Kidney glomerular epithelial cell (primary cell): ENCODE data around the gene PCDHAC2.

ENCODE experiments used
- DNase-seq: peaks from one replicate; lab custom pipeline; 2025; lab: John Stamatoyannopoulos, UW

PCDHAC2 gene

GRCh38 chr5:140966293-140967225 is at the start of gene PCDHAC2:
Gene PCDHAC2, plus strand, starts transcription at chr5:140966476. Its CDS starts 291 bp downstream, at chr5:140966767.
- peak; percentile 70 for DNase-seq

- DNase-seq = no peak
These were observed 42.7 kb upstream of the PCDHAC2 start for GRCh38 chr5:140923601-140924000.

- no peak for DNase-seq
These were observed 40.4 kb upstream of the PCDHAC2 start, which contains the start of gene PCDHAC1 for GRCh38 chr5:140925806-140926442. Gene PCDHAC1, plus strand, starts transcription at chr5:140926299. Its CDS starts 594 bp downstream, at chr5:140926893.

GRCh38 chr5:140926443-140927227 is 39.6 kb upstream of the PCDHAC2 start:
- peak; percentile 53 for DNase-seq

GRCh38 chr5:140927228-140927573 is 39.1 kb upstream of the PCDHAC2 start:
- DNase-seq = no peak

- no peak for DNase-seq
These were observed 31.2 kb upstream of the PCDHAC2 start for GRCh38 chr5:140934964-140935606.

- no peak for DNase-seq
These were observed 19.7 kb upstream of the PCDHAC2 start for GRCh38 chr5:140946578-140946977.

- no peak for DNase-seq
These were observed 14.6 kb upstream of the PCDHAC2 start for GRCh38 chr5:140951636-140952035.

- DNase-seq = no peak
These were observed 13.0 kb upstream of the PCDHAC2 start for GRCh38 chr5:140953234-140953633.

- no peak for DNase-seq
These were observed 4.1 kb upstream of the PCDHAC2 start for GRCh38 chr5:140962190-140962589.

- no peak for DNase-seq
These were observed 1.9 kb upstream of the PCDHAC2 start for GRCh38 chr5:140964356-140964755.

- no peak for DNase-seq
These were observed 377 bp upstream of the PCDHAC2 start for GRCh38 chr5:140965905-140966292.

GRCh38 chr5:140967226-140967893 is 1.1 kb downstream of the PCDHAC2 start:
- no peak for DNase-seq

GRCh38 chr5:140969880-140970279 is 3.6 kb downstream of the PCDHAC2 start:
- DNase-seq = no peak

GRCh38 chr5:140973550-140973949 is 7.3 kb downstream of the PCDHAC2 start:
- no peak for DNase-seq

GRCh38 chr5:140977003-140977402 is 10.7 kb downstream of the PCDHAC2 start:
- DNase-seq = no peak

- DNase-seq = no peak
These were observed 12.0 kb downstream of the PCDHAC2 start for GRCh38 chr5:140978260-140978659.

- DNase-seq = no peak
These were observed 12.7 kb downstream of the PCDHAC2 start for GRCh38 chr5:140978983-140979382.

GRCh38 chr5:140982083-140982716 is 15.9 kb downstream of the PCDHAC2 start:
- DNase-seq = no peak

- DNase-seq = no peak
These were observed 19.8 kb downstream of the PCDHAC2 start for GRCh38 chr5:140986117-140986521.

- no peak for DNase-seq
These were observed 21.8 kb downstream of the PCDHAC2 start for GRCh38 chr5:140988100-140988499.
